SK-N-SH treated with all-trans-retinoic acid at 6 μM for 48 hours (cell line): ENCODE measurements around the gene EID2.

ENCODE experiments used
- ARNTL ChIP-seq: fragments of 450-650 bp; formaldehyde crosslinking; IDR thresholded peaks from 2 replicates; pipeline ENCODE4 v1.5.0; 2020; ENCODE audit warnings: low read depth, mild to moderate bottlenecking, moderate library complexity, borderline replicate concordance
- ESRRG ChIP-seq: fragments of 250-450 bp; sonication (Bioruptor Pico); IDR thresholded peaks from 2 replicates; pipeline ENCODE4 v1.6.1; 2021; ENCODE audit warnings: mild to moderate bottlenecking
- GLIS3 ChIP-seq: fragments of 250-450 bp; sonication (Bioruptor Pico); IDR thresholded peaks from 2 replicates; pipeline ENCODE4 v1.5.0; 2020; ENCODE audit warnings: mild to moderate bottlenecking, moderate library complexity
- ISL1 ChIP-seq: fragments of 250-450 bp; sonication (Bioruptor Pico); IDR thresholded peaks from 2 replicates; pipeline ENCODE4 v2.1.2; 2022; ENCODE audit warnings: mild to moderate bottlenecking, moderate library complexity
- PATZ1 ChIP-seq: fragments of 250-450 bp; sonication (Bioruptor Pico); IDR thresholded peaks from 2 replicates; pipeline ENCODE4 v1.8.0; 2020; ENCODE audit warnings: mild to moderate bottlenecking, moderate library complexity, borderline replicate concordance
- POU6F1 ChIP-seq: fragments of 250-450 bp; sonication (Bioruptor Pico); IDR thresholded peaks from 2 replicates; pipeline ENCODE4 v1.8.0; 2021; ENCODE audit warnings: low read depth, mild to moderate bottlenecking, moderate library complexity, borderline replicate concordance
- PPARA ChIP-seq: fragments of 250-450 bp; sonication (Bioruptor Pico); IDR thresholded peaks from 2 replicates; pipeline ENCODE4 v1.5.0; 2020; ENCODE audit warnings: mild to moderate bottlenecking, borderline replicate concordance
- RARB ChIP-seq: fragments of 250-450 bp; sonication (Bioruptor Pico); IDR thresholded peaks from 2 replicates; pipeline ENCODE4 v1.8.0; 2021; ENCODE audit warnings: mild to moderate bottlenecking, moderate library complexity
- TCF4 ChIP-seq: fragments of 250-450 bp; sonication (Bioruptor Pico); IDR thresholded peaks from 2 replicates; pipeline ENCODE4 v1.8.0; 2021; ENCODE audit warnings: mild to moderate bottlenecking, moderate library complexity, borderline replicate concordance
- ZC3H10 ChIP-seq: fragments of 250-450 bp; sonication (Bioruptor Pico); IDR thresholded peaks from 2 replicates; pipeline ENCODE4 v1.5.1; 2021; ENCODE audit warnings: mild to moderate bottlenecking, moderate library complexity
- ZFP3 ChIP-seq: fragments of 250-450 bp; sonication (Bioruptor Pico); IDR thresholded peaks from 2 replicates; pipeline ENCODE4 v1.5.0; 2020; ENCODE audit warnings: mild to moderate bottlenecking, moderate library complexity
- ZFP30 ChIP-seq: fragments of 450-650 bp; formaldehyde crosslinking; IDR thresholded peaks from 2 replicates; pipeline ENCODE4 v1.5.0; 2022; ENCODE audit warnings: mild to moderate bottlenecking, moderate library complexity
- ZNF8 ChIP-seq: fragments of 450-650 bp; formaldehyde crosslinking; IDR thresholded peaks from 2 replicates; pipeline ENCODE4 v1.5.0; 2020; ENCODE audit warnings: mild to moderate bottlenecking, moderate library complexity
- TF ChIP-seq, protein P1 (sequence below): fragments of 250-450 bp; sonication (Bioruptor Pico); IDR thresholded peaks from 2 replicates; pipeline ENCODE4 v1.5.1; 2020; ENCODE audit warnings: low read depth, mild to moderate bottlenecking, moderate library complexity

- TF ChIP-seq PPARA (CRISPR knock-in tag) (no peak), PATZ1 (CRISPR knock-in tag) (no peak), ZFP30 (CRISPR knock-in tag) (no peak), ESRRG (CRISPR knock-in tag) (no peak), RARB (no peak), ZNF8 (CRISPR knock-in tag) (no peak), ZFP3 (no peak), ZC3H10 (CRISPR knock-in tag) (no peak), ARNTL (CRISPR knock-in tag) (no peak), ISL1 (CRISPR knock-in tag) (no peak), GLIS3 (CRISPR knock-in tag) (no peak), TCF4 (CRISPR knock-in tag) (no peak), POU6F1 (CRISPR knock-in tag) (no peak)
- TF ChIP-seq, protein P1, sequence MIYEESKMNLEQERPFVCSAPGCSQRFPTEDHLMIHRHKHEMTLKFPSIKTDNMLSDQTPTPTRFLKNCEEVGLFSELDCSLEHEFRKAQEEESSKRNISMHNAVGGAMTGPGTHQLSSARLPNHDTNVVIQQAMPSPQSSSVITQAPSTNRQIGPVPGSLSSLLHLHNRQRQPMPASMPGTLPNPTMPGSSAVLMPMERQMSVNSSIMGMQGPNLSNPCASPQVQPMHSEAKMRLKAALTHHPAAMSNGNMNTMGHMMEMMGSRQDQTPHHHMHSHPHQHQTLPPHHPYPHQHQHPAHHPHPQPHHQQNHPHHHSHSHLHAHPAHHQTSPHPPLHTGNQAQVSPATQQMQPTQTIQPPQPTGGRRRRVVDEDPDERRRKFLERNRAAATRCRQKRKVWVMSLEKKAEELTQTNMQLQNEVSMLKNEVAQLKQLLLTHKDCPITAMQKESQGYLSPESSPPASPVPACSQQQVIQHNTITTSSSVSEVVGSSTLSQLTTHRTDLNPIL (CRISPR knock-in tag): no peak
Observed at GRCh38 chr19:39533791-39534190, 6.2 kb downstream of the EID2 start.
